Renal pelvis (tissue), 4 donors: ENCODE results near the gene RALGAPA2. TPM values are rescaled to one million over a fixed set of nuclear protein-coding genes. Genes with fewer than 3 reads are reported as not detected.

ENCODE experiments used
- DNase-seq: peaks from one replicate; pipeline ENCODE4 v3.0.0-alpha.2; 2013
- polyA plus RNA-seq, 3 donors: library from polyadenylated mRNA; unstranded; fragments of 120-200 nt; gene quantifications; one replicate each; pipeline ENCODE4 v1.2.1, GENCODE V29; 2013; ENCODE audit not compliant: insufficient read length in 3 of 3

RALGAPA2 gene
- polyA plus RNA-seq, 3 donors: 16.4 to 22.7 (median 21.8) TPM

GRCh38 chr20:20580139-20580538 is 132.3 kb downstream of the RALGAPA2 start:
- no peak for DNase-seq

- DNase-seq: no peak
Observed at GRCh38 chr20:20578838-20579237, 133.6 kb downstream of the RALGAPA2 start.

- DNase-seq: no peak
Observed at GRCh38 chr20:20573797-20574196, 138.6 kb downstream of the RALGAPA2 start.

GRCh38 chr20:20571068-20571780 is 141.2 kb downstream of the RALGAPA2 start:
- no peak for DNase-seq

- DNase-seq: peak; percentile 14
Observed at GRCh38 chr20:20568604-20569205, 143.7 kb downstream of the RALGAPA2 start.

GRCh38 chr20:20567712-20568111 is 144.7 kb downstream of the RALGAPA2 start:
- DNase-seq: no peak

GRCh38 chr20:20566516-20566915 is 145.9 kb downstream of the RALGAPA2 start:
- no peak for DNase-seq

GRCh38 chr20:20564279-20564678 is 148.2 kb downstream of the RALGAPA2 start:
- no peak for DNase-seq

- no peak for DNase-seq
Observed at GRCh38 chr20:20562507-20562906, 149.9 kb downstream of the RALGAPA2 start.

- no peak for DNase-seq
Observed at GRCh38 chr20:20561841-20562240, 150.6 kb downstream of the RALGAPA2 start.

- no peak for DNase-seq
Observed at GRCh38 chr20:20561172-20561571, 151.3 kb downstream of the RALGAPA2 start.

GRCh38 chr20:20557406-20557805 is 155.0 kb downstream of the RALGAPA2 start:
- no peak for DNase-seq

- no peak for DNase-seq
Observed at GRCh38 chr20:20555838-20556237, 156.6 kb downstream of the RALGAPA2 start.

GRCh38 chr20:20554951-20555350 is 157.5 kb downstream of the RALGAPA2 start:
- DNase-seq: no peak

- DNase-seq: no peak
Observed at GRCh38 chr20:20553541-20553940, 158.9 kb downstream of the RALGAPA2 start.

GRCh38 chr20:20552076-20552475 is 160.4 kb downstream of the RALGAPA2 start:
- no peak for DNase-seq

- DNase-seq: no peak
Observed at GRCh38 chr20:20551409-20551808, 161.0 kb downstream of the RALGAPA2 start.

- DNase-seq: no peak
Observed at GRCh38 chr20:20549704-20550103, 162.7 kb downstream of the RALGAPA2 start.

- DNase-seq: no peak
Observed at GRCh38 chr20:20549267-20549612, 163.2 kb downstream of the RALGAPA2 start.

- no peak for DNase-seq
Observed at GRCh38 chr20:20548527-20549266, 163.7 kb downstream of the RALGAPA2 start.

GRCh38 chr20:20547876-20548266 is 164.6 kb downstream of the RALGAPA2 start:
- no peak for DNase-seq

GRCh38 chr20:20547221-20547875 is 165.1 kb downstream of the RALGAPA2 start:
- DNase-seq: no peak

GRCh38 chr20:20546402-20546801 is 166.0 kb downstream of the RALGAPA2 start:
- DNase-seq: no peak
